PC-3 (cell line): Measurements from ENCODE around the gene LRPAP1. TPM values are rescaled to one million over a fixed set of nuclear protein-coding genes. Genes with fewer than 3 reads are reported as not detected.

Experiments
- ATAC-seq: fragments of 200-7000 bp; cut with Tn5 transposase; 2 replicates; pipeline ENCODE4 v1.9.1; 2020; ENCODE audit warnings: mild to moderate bottlenecking, moderate library complexity
- BruUV-seq: library from RNA; stranded (reverse); fragments of 400-500 nt; replicated peaks from 2 replicates; lab custom pipeline; 2021; lab: Mats Ljungman, UMichigan
- CTCF ChIA-PET: fragments of 300-600 bp; sonication (Branson Sonifier 250); formaldehyde crosslinking; loops from one replicate; lab custom pipeline; 2022; ENCODE audit warnings: antibody characterized with exemption; lab: Charles Lee
- POLR2A ChIA-PET: fragments of 300-600 bp; sonication (Branson Sonifier 250); formaldehyde crosslinking; loops from one replicate; lab custom pipeline; 2022; ENCODE audit warnings: antibody characterized with exemption; ENCODE audit not compliant: unreplicated experiment; lab: Charles Lee
- DNase-seq: peaks from one replicate; pipeline ENCODE4 v3.0.0-alpha.2; 2015
- H2AFZ ChIP-seq: fragments of 300-600 bp; sonication (generic); 2 replicates; pipeline ENCODE4 v1.6.0; 2016; ENCODE audit warnings: antibody characterized with exemption, low read length
- H3F3A ChIP-seq: fragments of 300-600 bp; sonication (generic); one replicate; pipeline ENCODE4 v1.6.0; 2017; ENCODE audit warnings: antibody characterized with exemption, low read length, control low read depth, mild to moderate bottlenecking; ENCODE audit not compliant: unreplicated experiment
- H3K27ac ChIP-seq: fragments of 300-600 bp; sonication (generic); 2 replicates; pipeline ENCODE4 v1.5.1; 2016; ENCODE audit warnings: mild to moderate bottlenecking, low read length
- H3K27me3 ChIP-seq: fragments of 300-600 bp; sonication (generic); 2 replicates; pipeline ENCODE4 v1.6.1; 2016; ENCODE audit warnings: low read length, mixed read lengths
- H3K36me3 ChIP-seq: fragments of 300-600 bp; sonication (generic); 2 replicates; pipeline ENCODE4 v1.6.1; 2016; ENCODE audit warnings: low read depth, mixed run types, low read length, mixed read lengths
- H3K4me1 ChIP-seq: fragments of 300-600 bp; sonication (generic); 2 replicates; pipeline ENCODE4 v1.5.1; 2016; ENCODE audit warnings: low read length; ENCODE audit not compliant: insufficient read depth
- H3K4me2 ChIP-seq: fragments of 300-600 bp; sonication (generic); 2 replicates; pipeline ENCODE4 v1.6.0; 2016; ENCODE audit warnings: low read length
- H3K4me3 ChIP-seq: fragments of 300-600 bp; sonication (generic); 2 replicates; pipeline ENCODE4 v1.5.1; 2016; ENCODE audit warnings: mild to moderate bottlenecking, low read length, mixed read lengths
- H3K79me2 ChIP-seq: fragments of 300-600 bp; sonication (generic); 2 replicates; pipeline ENCODE4 v1.6.1; 2017; ENCODE audit warnings: low read length, mixed read lengths
- H3K9ac ChIP-seq: fragments of 300-600 bp; sonication (generic); 2 replicates; pipeline ENCODE4 v1.6.0; 2016; ENCODE audit warnings: mild to moderate bottlenecking, low read length
- H3K9me2 ChIP-seq: fragments of 300-600 bp; sonication (generic); replicated peaks from 2 replicates; pipeline ENCODE4 v1.6.1; 2016; ENCODE audit warnings: mixed run types, low read length, mixed read lengths
- H3K9me3 ChIP-seq: fragments of 300-600 bp; sonication (generic); 2 replicates; pipeline ENCODE4 v1.6.1; 2016; ENCODE audit warnings: low read length, mixed read lengths
- H4K20me1 ChIP-seq: fragments of 300-600 bp; sonication (generic); 2 replicates; pipeline ENCODE4 v1.6.1; 2016; ENCODE audit warnings: low read length, mixed read lengths
- EZH2 ChIP-seq: fragments of 300-600 bp; sonication (generic); IDR thresholded peaks from one replicate; pipeline ENCODE4 v1.6.1; 2017; ENCODE audit warnings: antibody characterized with exemption, mild to moderate bottlenecking, low read length; ENCODE audit not compliant: unreplicated experiment
- EZH2phosphoT487 ChIP-seq: fragments of 300-600 bp; sonication (generic); IDR thresholded peaks from 2 replicates; pipeline ENCODE4 v1.6.1; 2018; ENCODE audit warnings: mild to moderate bottlenecking, antibody characterized with exemption, low read length, borderline replicate concordance
- intact Hi-C: fragments of 100-400 bp; cut with micrococcal nuclease; formaldehyde crosslinking; loops from 2 replicates; pipeline ENCODE4 v1.9.0; 2023
- total RNA-seq: library from RNA; depleted of rRNA; stranded (reverse); fragments of >200 nt; gene quantifications from 2 replicates; pipeline ENCODE4 v1.2.3, GENCODE V29; 2014
- TF ChIP-seq, protein P1 (sequence below): fragments of 300-600 bp; sonication (generic); conservative IDR thresholded peaks from 2 replicates; pipeline ENCODE4 v1.5.1; 2017; ENCODE audit warnings: antibody characterized with exemption, low read depth, mild to moderate bottlenecking, low read length

Gene LRPAP1
- total RNA-seq, 1 experiment from 2014 or later: 133 TPM

DNA sequence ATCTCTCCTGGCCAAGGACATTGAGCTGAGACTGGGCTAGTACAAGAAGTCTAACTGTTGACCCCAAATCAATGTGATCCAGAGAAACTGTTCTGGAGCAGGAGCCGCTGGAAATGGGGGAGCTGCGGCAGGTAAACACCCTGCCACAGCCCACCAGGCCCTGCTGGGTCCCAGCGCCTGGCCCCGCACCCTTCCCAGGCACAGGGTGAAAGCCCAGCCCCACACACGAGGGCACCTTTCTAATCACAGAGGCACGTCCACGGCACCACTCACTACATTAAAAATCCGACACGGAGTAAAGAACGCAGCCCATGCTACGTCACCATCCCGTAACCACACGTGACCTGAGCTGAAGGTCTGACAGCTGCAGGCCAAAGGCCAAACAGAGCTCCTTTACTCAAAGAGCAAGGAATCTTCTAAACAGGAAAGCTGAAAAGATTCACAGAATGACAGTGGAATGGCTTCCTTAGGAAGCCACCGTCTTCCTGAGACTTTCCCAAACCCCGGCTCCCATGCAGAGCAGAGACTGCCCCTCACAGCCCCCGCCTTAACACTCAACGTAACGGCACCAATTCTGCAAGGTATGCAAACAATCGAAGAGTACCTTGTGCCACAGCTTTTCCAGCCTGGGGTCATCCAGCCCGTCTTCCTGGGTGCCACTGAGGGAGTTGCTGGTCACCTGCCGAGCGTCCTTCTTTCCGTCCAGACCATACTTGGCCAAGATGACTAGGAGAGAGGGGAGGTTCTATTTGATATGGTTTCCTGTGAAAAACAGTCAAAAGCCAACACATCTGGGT, 12.6 kb downstream of the LRPAP1 start:
- Histone ChIP-seq H3K4me3 (no peak overlapping the region), H3K4me2 (no peak overlapping the region), H4K20me1 (no peaks in the 10 kb centered on the region), H3K4me1 (no peaks in the 10 kb centered on the region), H3K27ac (no peak overlapping the region), H3K9me2 (no peaks in the 10 kb centered on the region), H3K36me3 (no peaks in the 10 kb centered on the region; the same call in 1 of the 2 replicates), H3K9me3 (no peaks in the 10 kb centered on the region), H3K79me2 (no peaks in the 10 kb centered on the region), H3K9ac (no peak overlapping the region), H3F3A (no peaks in the 10 kb centered on the region), H3K27me3 (no peaks in the 10 kb centered on the region), H2AFZ (no peak overlapping the region)
- DNase-seq: no peak
- POLR2A ChIA-PET: no interaction called here
- BruUV-seq: no TSS peak
- intact Hi-C loops: no loop called here
- TF ChIP-seq EZH2 (no peak), EZH2phosphoT487 (no peak)
- TF ChIP-seq, protein P1, sequence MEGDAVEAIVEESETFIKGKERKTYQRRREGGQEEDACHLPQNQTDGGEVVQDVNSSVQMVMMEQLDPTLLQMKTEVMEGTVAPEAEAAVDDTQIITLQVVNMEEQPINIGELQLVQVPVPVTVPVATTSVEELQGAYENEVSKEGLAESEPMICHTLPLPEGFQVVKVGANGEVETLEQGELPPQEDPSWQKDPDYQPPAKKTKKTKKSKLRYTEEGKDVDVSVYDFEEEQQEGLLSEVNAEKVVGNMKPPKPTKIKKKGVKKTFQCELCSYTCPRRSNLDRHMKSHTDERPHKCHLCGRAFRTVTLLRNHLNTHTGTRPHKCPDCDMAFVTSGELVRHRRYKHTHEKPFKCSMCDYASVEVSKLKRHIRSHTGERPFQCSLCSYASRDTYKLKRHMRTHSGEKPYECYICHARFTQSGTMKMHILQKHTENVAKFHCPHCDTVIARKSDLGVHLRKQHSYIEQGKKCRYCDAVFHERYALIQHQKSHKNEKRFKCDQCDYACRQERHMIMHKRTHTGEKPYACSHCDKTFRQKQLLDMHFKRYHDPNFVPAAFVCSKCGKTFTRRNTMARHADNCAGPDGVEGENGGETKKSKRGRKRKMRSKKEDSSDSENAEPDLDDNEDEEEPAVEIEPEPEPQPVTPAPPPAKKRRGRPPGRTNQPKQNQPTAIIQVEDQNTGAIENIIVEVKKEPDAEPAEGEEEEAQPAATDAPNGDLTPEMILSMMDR: no peak
- CTCF ChIA-PET: no interaction called here
- ATAC-seq: no peak

DNA sequence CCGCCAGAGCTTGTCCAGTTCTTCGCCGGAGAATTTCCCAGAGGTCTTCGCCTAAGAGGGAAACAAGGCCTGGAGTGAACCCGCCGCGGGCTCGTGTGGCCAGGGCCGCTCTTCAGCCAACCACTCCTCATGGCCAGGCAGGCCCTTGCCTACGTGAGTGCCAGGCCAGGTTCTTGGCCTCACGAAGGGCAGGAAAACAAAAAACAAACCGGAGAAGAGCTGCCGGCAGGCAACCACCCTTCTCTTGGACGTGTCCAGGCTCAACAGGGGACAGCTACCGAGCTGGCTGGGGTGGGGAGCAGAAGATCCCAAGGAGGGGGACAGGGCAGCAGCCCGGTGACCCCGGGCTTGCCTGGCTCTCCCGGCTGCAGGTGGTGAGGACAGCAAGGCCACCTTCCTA, 13.3 kb downstream of the LRPAP1 start:
- Histone ChIP-seq H3K9me3 (no peaks in the 10 kb centered on the region), H3K4me3 (no peak overlapping the region), H4K20me1 (no peaks in the 10 kb centered on the region), H3K9ac (no peak overlapping the region), H3K27me3 (no peaks in the 10 kb centered on the region), H3K4me1 (no peaks in the 10 kb centered on the region), H3K36me3 (no peaks in the 10 kb centered on the region), H3K79me2 (no peaks in the 10 kb centered on the region), H3K4me2 (no peak overlapping the region), H3K27ac (no peak overlapping the region), H2AFZ (no peak overlapping the region), H3F3A (no peaks in the 10 kb centered on the region), H3K9me2 (no peaks in the 10 kb centered on the region)
- intact Hi-C loops: no loop called here
- DNase-seq (no peak), ATAC-seq (no peak)
- BruUV-seq: no TSS peak
- POLR2A ChIA-PET: no interaction called here
- CTCF ChIA-PET: no interaction called here
- TF ChIP-seq EZH2phosphoT487 (no peak), EZH2 (no peak)
- TF ChIP-seq, protein P1: no peak

DNA sequence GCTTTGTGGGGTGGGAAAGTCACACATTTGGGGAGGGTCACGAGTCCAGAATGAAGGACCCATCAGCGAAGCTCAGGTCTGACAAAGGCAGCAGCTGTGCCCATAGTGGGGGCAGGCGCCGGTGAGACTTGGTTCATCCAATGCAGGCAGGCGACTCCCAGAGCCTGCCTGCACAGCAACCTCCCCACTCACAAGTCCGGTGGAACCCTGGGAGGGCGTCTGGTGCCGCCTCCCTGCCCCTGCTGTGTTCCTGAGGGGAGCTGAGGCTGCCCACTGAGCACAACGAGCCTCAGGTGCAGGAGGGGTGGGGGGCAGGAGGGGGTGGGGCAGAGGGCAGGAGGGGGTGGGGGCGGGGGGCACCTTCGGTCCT, 13.7 kb downstream of the LRPAP1 start:
- CTCF ChIA-PET: no interaction called here
- no peaks in the 10 kb centered on the region for H3K9me2 ChIP-seq
- no peaks in the 10 kb centered on the region for H3F3A ChIP-seq
- ATAC-seq (no peak), DNase-seq (no peak)
- no peak overlapping the region for H3K4me2 ChIP-seq
- no peak overlapping the region for H3K9ac ChIP-seq
- no peaks in the 10 kb centered on the region for H3K36me3 ChIP-seq
- no peaks in the 10 kb centered on the region for H4K20me1 ChIP-seq
- intact Hi-C loops: no loop called here
- H3K4me1 ChIP-seq: no peaks in the 10 kb centered on the region
- H2AFZ ChIP-seq: no peak overlapping the region
- H3K4me3 ChIP-seq: no peak overlapping the region
- no peak overlapping the region for H3K27ac ChIP-seq
- no TSS peak for BruUV-seq
- H3K9me3 ChIP-seq: no peaks in the 10 kb centered on the region
- POLR2A ChIA-PET: no interaction called here
- TF ChIP-seq EZH2 (no peak), EZH2phosphoT487 (no peak)
- TF ChIP-seq, protein P1: no peak
- H3K27me3 ChIP-seq: no peaks in the 10 kb centered on the region
- H3K79me2 ChIP-seq: no peaks in the 10 kb centered on the region
